DOHH2 (cell line): ENCODE measurements around the gene PPP6R1.

ENCODE experiments used
- H3F3A ChIP-seq: fragments of 200-600 bp; sonication (generic), shearing (Covaris generic); 2 replicates; pipeline ENCODE4 v1.6.0; 2016; ENCODE audit warnings: antibody characterized with exemption, mild to moderate bottlenecking; ENCODE audit not compliant: control insufficient read depth, insufficient read depth
- H3K27ac ChIP-seq: fragments of 200-600 bp; sonication (generic); 2 replicates; pipeline ENCODE4 v1.5.1; 2014; ENCODE audit warnings: low read depth, mild to moderate bottlenecking, low read length, moderate library complexity
- H3K27me3 ChIP-seq: fragments of 200-600 bp; sonication (generic); 2 replicates; pipeline ENCODE4 v1.6.1; 2014; ENCODE audit warnings: mild to moderate bottlenecking, low read length, mixed read lengths; ENCODE audit not compliant: control insufficient read depth
- H3K36me3 ChIP-seq: fragments of 200-600 bp; sonication (generic); 2 replicates; pipeline ENCODE4 v1.6.1; 2014; ENCODE audit warnings: mild to moderate bottlenecking, low read length, moderate library complexity, mixed read lengths; ENCODE audit not compliant: control insufficient read depth
- H3K4me1 ChIP-seq: fragments of 200-600 bp; sonication (generic); 2 replicates; pipeline ENCODE4 v1.6.1; 2014; ENCODE audit warnings: mild to moderate bottlenecking, low read length, mixed read lengths; ENCODE audit not compliant: control insufficient read depth
- H3K4me2 ChIP-seq: fragments of 200-600 bp; sonication (generic); 2 replicates; pipeline ENCODE4 v1.6.0; 2014; ENCODE audit warnings: mild to moderate bottlenecking, low read length, moderate library complexity
- H3K4me3 ChIP-seq: fragments of 200-600 bp; sonication (generic); 2 replicates; pipeline ENCODE4 v1.5.1; 2014; ENCODE audit warnings: mild to moderate bottlenecking, low read length, mixed read lengths
- H3K79me2 ChIP-seq: fragments of 200-600 bp; sonication (generic); 2 replicates; pipeline ENCODE4 v1.6.1; 2014; ENCODE audit warnings: mild to moderate bottlenecking, low read length, mixed read lengths; ENCODE audit not compliant: control insufficient read depth
- H3K9me2 ChIP-seq: fragments of 200-600 bp; sonication (generic); replicated peaks from 2 replicates; pipeline ENCODE4 v1.6.1; 2014; ENCODE audit warnings: mild to moderate bottlenecking, low read length, mixed read lengths; ENCODE audit not compliant: control insufficient read depth
- H3K9me3 ChIP-seq: fragments of 200-600 bp; sonication (generic); 2 replicates; pipeline ENCODE4 v1.6.1; 2014; ENCODE audit warnings: antibody characterized with exemption, low read length, mixed read lengths; ENCODE audit not compliant: control insufficient read depth, insufficient read depth
- H4K20me1 ChIP-seq: fragments of 200-600 bp; sonication (generic); 2 replicates; pipeline ENCODE4 v1.6.0; 2014; ENCODE audit warnings: low read depth, mild to moderate bottlenecking, antibody characterized with exemption, low read length, moderate library complexity; ENCODE audit not compliant: control insufficient read depth, insufficient read depth
- EZH2phosphoT487 ChIP-seq: fragments of 200-600 bp; sonication (generic); IDR thresholded peaks from 2 replicates; pipeline ENCODE4 v1.6.1; 2017; ENCODE audit warnings: borderline replicate concordance, mild to moderate bottlenecking, antibody characterized with exemption, low read length, moderate library complexity, mixed read lengths
- TF ChIP-seq, protein P1 (sequence below): fragments of 200-600 bp; sonication (generic); IDR thresholded peaks from one replicate; pipeline ENCODE4 v1.5.1; 2014; ENCODE audit warnings: antibody characterized with exemption, mild to moderate bottlenecking, low read depth, low read length; ENCODE audit not compliant: poor library complexity, severe bottlenecking

PPP6R1 gene

DNA sequence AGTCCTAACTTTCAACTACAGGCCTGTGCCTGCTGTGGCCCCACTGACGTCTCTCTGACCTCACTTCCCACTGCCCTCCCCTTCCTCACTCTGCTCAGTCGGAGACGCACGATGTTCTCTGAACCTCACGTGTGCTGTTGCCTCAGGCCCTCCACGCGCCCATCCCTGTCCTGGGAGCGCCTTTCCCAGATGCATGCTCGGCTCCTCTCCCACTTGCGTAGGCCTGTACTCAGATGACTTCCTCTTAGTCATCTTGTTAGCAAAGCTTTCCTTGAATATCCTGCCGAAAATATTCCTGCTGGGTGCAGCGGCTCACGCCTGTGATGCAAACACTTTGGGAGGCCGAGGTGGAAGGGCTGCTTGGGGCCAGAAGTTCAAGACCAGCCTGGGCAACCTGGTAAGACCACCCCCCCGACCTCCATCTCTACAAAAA lies 69.4 kb downstream of the PPP6R1 start:
- H3K27ac ChIP-seq: no peak overlapping the region
- H3K4me2 ChIP-seq: no peak overlapping the region
- H3K36me3 ChIP-seq: no peaks in the 10 kb centered on the region
- H3K79me2 ChIP-seq: no peaks in the 10 kb centered on the region
- no peak for TF ChIP-seq EZH2phosphoT487
- TF ChIP-seq, protein P1, sequence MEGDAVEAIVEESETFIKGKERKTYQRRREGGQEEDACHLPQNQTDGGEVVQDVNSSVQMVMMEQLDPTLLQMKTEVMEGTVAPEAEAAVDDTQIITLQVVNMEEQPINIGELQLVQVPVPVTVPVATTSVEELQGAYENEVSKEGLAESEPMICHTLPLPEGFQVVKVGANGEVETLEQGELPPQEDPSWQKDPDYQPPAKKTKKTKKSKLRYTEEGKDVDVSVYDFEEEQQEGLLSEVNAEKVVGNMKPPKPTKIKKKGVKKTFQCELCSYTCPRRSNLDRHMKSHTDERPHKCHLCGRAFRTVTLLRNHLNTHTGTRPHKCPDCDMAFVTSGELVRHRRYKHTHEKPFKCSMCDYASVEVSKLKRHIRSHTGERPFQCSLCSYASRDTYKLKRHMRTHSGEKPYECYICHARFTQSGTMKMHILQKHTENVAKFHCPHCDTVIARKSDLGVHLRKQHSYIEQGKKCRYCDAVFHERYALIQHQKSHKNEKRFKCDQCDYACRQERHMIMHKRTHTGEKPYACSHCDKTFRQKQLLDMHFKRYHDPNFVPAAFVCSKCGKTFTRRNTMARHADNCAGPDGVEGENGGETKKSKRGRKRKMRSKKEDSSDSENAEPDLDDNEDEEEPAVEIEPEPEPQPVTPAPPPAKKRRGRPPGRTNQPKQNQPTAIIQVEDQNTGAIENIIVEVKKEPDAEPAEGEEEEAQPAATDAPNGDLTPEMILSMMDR: no peak
- no peaks in the 10 kb centered on the region for H3F3A ChIP-seq
- H3K4me1 ChIP-seq: no peaks in the 10 kb centered on the region
- H3K9me3 ChIP-seq: no peaks in the 10 kb centered on the region
- no peaks in the 10 kb centered on the region for H4K20me1 ChIP-seq
- no peaks in the 10 kb centered on the region for H3K9me2 ChIP-seq
- H3K4me3 ChIP-seq: no peak overlapping the region
- no peaks in the 10 kb centered on the region; the same call in 1 of the 2 replicates for H3K27me3 ChIP-seq

DNA sequence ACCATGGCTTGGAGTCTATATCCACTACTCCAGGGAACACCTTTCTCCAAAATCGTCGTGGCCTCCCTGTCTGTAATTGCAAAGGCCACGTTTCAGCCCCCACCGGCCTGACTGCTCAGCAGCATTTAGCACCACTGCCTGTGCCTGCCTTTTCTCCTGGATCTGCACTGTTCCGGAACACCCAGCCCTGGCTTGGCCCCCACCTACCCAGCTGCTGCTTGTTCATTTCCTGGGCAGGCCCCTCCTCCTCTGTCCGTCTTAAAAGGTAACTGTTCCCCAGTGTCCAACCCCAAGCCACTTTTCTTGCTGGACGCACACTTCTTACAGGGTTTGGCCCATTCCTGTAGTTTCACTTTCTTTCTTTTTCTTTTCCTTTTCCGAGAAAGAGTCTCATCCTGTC lies 70.2 kb downstream of the PPP6R1 start:
- Histone ChIP-seq H3K4me1 (no peaks in the 10 kb centered on the region), H4K20me1 (no peaks in the 10 kb centered on the region), H3K36me3 (no peaks in the 10 kb centered on the region), H3K9me3 (no peaks in the 10 kb centered on the region), H3K4me2 (no peak overlapping the region), H3K4me3 (no peak overlapping the region), H3K79me2 (no peaks in the 10 kb centered on the region), H3F3A (no peaks in the 10 kb centered on the region), H3K27ac (no peak overlapping the region), H3K9me2 (no peaks in the 10 kb centered on the region), H3K27me3 (no peaks in the 10 kb centered on the region)
- no peak for TF ChIP-seq EZH2phosphoT487
- TF ChIP-seq, protein P1: no peak

DNA sequence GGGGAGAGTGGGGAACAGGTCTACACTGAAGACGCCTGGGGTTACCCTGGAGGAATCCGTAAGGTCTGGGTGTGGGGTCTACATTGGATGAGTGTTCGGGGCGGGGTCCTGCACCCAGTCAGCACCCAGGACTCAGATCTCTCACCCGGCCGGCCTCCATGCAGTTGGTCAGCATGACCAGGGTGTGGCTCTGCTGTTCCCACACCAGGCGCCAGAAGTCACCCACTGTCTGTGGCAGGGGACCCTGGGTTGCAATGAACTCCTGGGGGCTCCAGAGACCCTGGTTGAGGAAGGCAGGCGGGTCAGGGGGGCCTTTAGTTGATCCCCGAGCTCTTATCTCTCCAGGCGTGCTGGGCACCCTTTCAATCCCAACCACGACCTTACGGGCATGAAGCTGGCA lies 72.7 kb downstream of the PPP6R1 start:
- no peaks in the 10 kb centered on the region for H3F3A ChIP-seq
- no peaks in the 10 kb centered on the region for H4K20me1 ChIP-seq
- no peak overlapping the region for H3K4me2 ChIP-seq
- no peaks in the 10 kb centered on the region for H3K9me2 ChIP-seq
- no peak overlapping the region for H3K4me3 ChIP-seq
- no peaks in the 10 kb centered on the region for H3K79me2 ChIP-seq
- peaks cover 10% of the 10 kb centered on the region for H3K27me3 ChIP-seq
- H3K27ac ChIP-seq: no peak overlapping the region
- no peak for TF ChIP-seq EZH2phosphoT487
- TF ChIP-seq, protein P1: no peak
- no peaks in the 10 kb centered on the region for H3K4me1 ChIP-seq
- no peaks in the 10 kb centered on the region for H3K36me3 ChIP-seq
- H3K9me3 ChIP-seq: no peaks in the 10 kb centered on the region

DNA sequence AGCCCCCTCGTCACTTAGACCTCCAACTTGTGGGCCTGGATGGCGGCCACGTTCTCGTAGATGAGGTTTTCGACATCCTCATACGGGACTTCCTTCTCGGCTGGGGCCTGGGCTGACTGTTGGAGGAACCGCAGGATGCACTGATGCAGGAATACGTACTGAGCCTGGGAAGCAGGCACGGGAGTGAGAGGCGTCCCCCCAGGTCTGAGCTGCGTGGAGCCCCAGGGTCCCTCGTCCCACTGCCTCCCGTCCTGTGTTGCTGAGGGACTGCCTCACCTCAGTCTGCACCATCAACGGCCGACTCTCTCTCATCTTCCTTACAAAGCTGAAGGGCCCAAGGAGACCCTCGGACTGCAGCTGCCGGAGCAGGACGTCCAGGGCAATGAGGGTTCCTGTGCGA lies 77.1 kb downstream of the PPP6R1 start:
- TF ChIP-seq, protein P1: no peak
- no peak for TF ChIP-seq EZH2phosphoT487

More for the DNA sequence above, 77.1 kb downstream of the PPP6R1 start:
- Histone ChIP-seq H3K27ac (no peak overlapping the region), H4K20me1 (no peaks in the 10 kb centered on the region; the same call in 1 of the 2 replicates), H3K36me3 (no peaks in the 10 kb centered on the region), H3K9me3 (peaks cover 1% of the 10 kb centered on the region; the same call in 1 of the 2 replicates), H3K4me2 (no peak overlapping the region), H3K9me2 (no peaks in the 10 kb centered on the region), H3F3A (no peaks in the 10 kb centered on the region), H3K79me2 (no peaks in the 10 kb centered on the region), H3K27me3 (peaks cover 27% of the 10 kb centered on the region), H3K4me3 (no peak overlapping the region), H3K4me1 (peaks cover 21% of the 10 kb centered on the region)
